Muscle of leg (tissue), 16 donors: ENCODE results near the gene FRS2. TPM values are rescaled to one million over a fixed set of nuclear protein-coding genes. Genes with fewer than 3 reads are reported as not detected.

ENCODE experiments used
- DNase-seq: peaks from one replicate; pipeline ENCODE4 v3.0.0; 2013
- H3K27ac ChIP-seq: one replicate; pipeline ENCODE4 v1.5.1; 2013; ENCODE audit warnings: mild to moderate bottlenecking, low read length, control low read depth
- H3K27me3 ChIP-seq: one replicate; pipeline ENCODE4 v1.6.1; 2013; ENCODE audit warnings: low read length; ENCODE audit not compliant: control insufficient read depth, insufficient read depth
- H3K36me3 ChIP-seq: one replicate; pipeline ENCODE4 v1.6.1; 2013; ENCODE audit warnings: low read length; ENCODE audit not compliant: control insufficient read depth, insufficient read depth
- H3K4me1 ChIP-seq: one replicate; pipeline ENCODE4 v1.6.1; 2013; ENCODE audit warnings: low read length; ENCODE audit not compliant: control insufficient read depth, insufficient read depth
- H3K4me3 ChIP-seq: one replicate; pipeline ENCODE4 v1.5.1; 2013; ENCODE audit warnings: low read length, control low read depth
- H3K9me3 ChIP-seq: replicated peaks from 2 replicates; pipeline ENCODE4 v1.6.1; 2013; ENCODE audit warnings: low read depth, low read length; ENCODE audit not compliant: control insufficient read depth
- WGBS: methylation state at CpG from one replicate; pipeline ENCODE4 v1.1.5; 2013; ENCODE audit warnings: missing lambda C conversion rate; ENCODE audit not compliant: insufficient coverage; 5-methylcytosine and 5-hydroxymethylcytosine counted together
- long read RNA-seq, 11 donors: transcript quantifications; one replicate each; lab custom pipeline, GENCODE V29; 2026
- polyA plus RNA-seq, 8 donors: library from polyadenylated mRNA; unstranded; fragments of 120-200 nt; gene quantifications; one replicate each; pipeline versions ENCODE4 v1.2.1 to v1.2.3, GENCODE V29; 2013; ENCODE audit warnings: inconsistent platforms in 1 of 8, low replicate concordance in 1 of 8; ENCODE audit not compliant: insufficient read length in 8 of 8, insufficient read depth in 1 of 8
- total RNA-seq: library from RNA; stranded (reverse); fragments of 120-200 nt; gene quantifications from one replicate; pipeline ENCODE4 v1.2.4, GENCODE V29; 2013

The FRS2 gene
- total RNA-seq (28.8 TPM), polyA plus RNA-seq (10 to 100 TPM; 12.9 to 24.3 (median 19.1) TPM)
- long read RNA-seq, donor 1, partial matches to known transcripts, result 0 of 1 reads
- long read RNA-seq, donor 1, other reads (novel, unspliced or antisense), result 0 of 1 reads
- long read RNA-seq, donor 2, result 0 reads
- long read RNA-seq, donor 3, partial matches to known transcripts, result 0 of 2 reads
- long read RNA-seq, donor 3, other reads (novel, unspliced or antisense), result 0 of 2 reads
- long read RNA-seq, donor 4, result 0 reads
- long read RNA-seq, donor 5, transcript FRS2-206 (9 exons, 1,952 nt), result major isoform, 7 of 9 reads
- long read RNA-seq, donor 5, partial matches to known transcripts, result 0 of 9 reads
- long read RNA-seq, donor 5, other reads (novel, unspliced or antisense), result 0 of 9 reads
- long read RNA-seq, donor 6, partial matches to known transcripts, result 9 of 11 reads
- long read RNA-seq, donor 6, other reads (novel, unspliced or antisense), result 0 of 11 reads
- long read RNA-seq, donor 7, partial matches to known transcripts, result 0 of 4 reads
- long read RNA-seq, donor 7, other reads (novel, unspliced or antisense), result 0 of 4 reads
- long read RNA-seq, donor 8, result 0 reads
- long read RNA-seq, donor 9, result 0 reads
- long read RNA-seq, donor 10, partial matches to known transcripts, result 0 of 2 reads
- long read RNA-seq, donor 10, other reads (novel, unspliced or antisense), result 0 of 2 reads
- long read RNA-seq, donor 11, partial matches to known transcripts, result 0 of 4 reads
- long read RNA-seq, donor 11, other reads (novel, unspliced or antisense), result 0 of 4 reads

GRCh38 chr12:69470189-69471075, at the start of gene FRS2:
Gene FRS2, plus strand, starts transcription at chr12:69470388. Its CDS starts 98,643 bp downstream, at chr12:69569031.
- H3K36me3 ChIP-seq, result no peaks in the 10 kb centered on the region
- no peaks in the 10 kb centered on the region for H3K9me3 ChIP-seq
- H3K27ac ChIP-seq, result peak within 1 kb of the TSS; percentile 96
- no peaks in the 10 kb centered on the region for H3K4me1 ChIP-seq
- WGBS, result under 1% methylated on average over 56 of the region's 68 CpGs
- peak; percentile 96 for DNase-seq
- H3K4me3 ChIP-seq, result peak within 1 kb of the TSS; percentile 97
- no peaks in the 10 kb centered on the region for H3K27me3 ChIP-seq

DNA sequence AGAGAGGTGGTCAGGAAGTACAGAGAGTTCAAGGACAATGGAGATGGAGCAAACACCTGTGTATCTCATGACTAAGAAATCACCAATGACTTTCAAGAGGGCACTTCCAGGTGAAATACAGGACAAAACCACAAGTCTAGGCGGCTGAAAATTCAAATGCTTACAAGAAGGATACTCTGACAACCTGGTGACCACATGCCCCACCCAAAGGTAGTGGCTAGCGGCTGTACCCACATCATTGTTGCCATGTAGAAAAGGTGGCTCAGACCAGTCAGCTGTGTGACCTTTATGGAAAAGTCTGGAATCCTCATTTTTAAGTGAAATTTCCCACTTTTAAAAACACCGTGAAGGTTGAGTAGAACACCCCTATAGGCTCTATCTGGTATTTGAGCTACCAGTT, 48.6 kb upstream of the FRS2 start:
- no peaks in the 10 kb centered on the region for H3K9me3 ChIP-seq
- no peak overlapping the region for H3K4me3 ChIP-seq
- 50% methylated on average over 1 of the region's 3 CpGs for WGBS
- H3K27ac ChIP-seq, result no peak overlapping the region
- no peak for DNase-seq
- no peaks in the 10 kb centered on the region for H3K4me1 ChIP-seq
- no peaks in the 10 kb centered on the region for H3K36me3 ChIP-seq
- no peaks in the 10 kb centered on the region for H3K27me3 ChIP-seq

- no peaks in the 10 kb centered on the region for H3K27me3 ChIP-seq
- no peaks in the 10 kb centered on the region for H3K36me3 ChIP-seq
- no peak overlapping the region for H3K27ac ChIP-seq
- DNase-seq, result no peak
- no peaks in the 10 kb centered on the region for H3K4me1 ChIP-seq
- H3K4me3 ChIP-seq, result no peak overlapping the region
- WGBS, result 100% methylated on average over 1 of the region's 5 CpGs
- no peaks in the 10 kb centered on the region for H3K9me3 ChIP-seq
Observed at GRCh38 chr12:69423037-69423905, 46.9 kb upstream of the FRS2 start.

DNA sequence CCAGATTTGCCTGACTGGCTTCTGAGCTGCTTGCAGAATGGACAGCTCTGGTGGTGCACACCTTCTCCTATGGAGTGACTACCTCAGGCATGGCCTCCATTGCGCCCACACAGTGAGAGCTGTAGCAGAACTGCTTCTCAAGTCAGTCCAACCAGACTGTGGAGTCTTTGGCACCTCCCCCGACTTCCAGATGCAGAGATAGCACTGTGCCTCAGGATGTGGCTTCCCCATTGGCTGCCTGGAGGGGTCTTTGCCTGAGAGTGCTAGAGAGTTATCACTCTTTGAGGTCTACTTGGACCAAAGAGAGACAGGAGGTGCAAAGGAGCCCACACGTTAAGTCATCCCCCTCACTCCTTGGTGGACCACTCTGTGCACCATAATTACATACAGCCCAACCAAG, 44.8 kb upstream of the FRS2 start:
- Histone ChIP-seq H3K4me1 (no peaks in the 10 kb centered on the region), H3K27ac (no peak overlapping the region), H3K9me3 (no peaks in the 10 kb centered on the region), H3K36me3 (no peaks in the 10 kb centered on the region), H3K4me3 (no peak overlapping the region), H3K27me3 (no peaks in the 10 kb centered on the region)
- DNase-seq, result no peak
- 83% methylated on average over 2 of the region's 3 CpGs for WGBS

DNA sequence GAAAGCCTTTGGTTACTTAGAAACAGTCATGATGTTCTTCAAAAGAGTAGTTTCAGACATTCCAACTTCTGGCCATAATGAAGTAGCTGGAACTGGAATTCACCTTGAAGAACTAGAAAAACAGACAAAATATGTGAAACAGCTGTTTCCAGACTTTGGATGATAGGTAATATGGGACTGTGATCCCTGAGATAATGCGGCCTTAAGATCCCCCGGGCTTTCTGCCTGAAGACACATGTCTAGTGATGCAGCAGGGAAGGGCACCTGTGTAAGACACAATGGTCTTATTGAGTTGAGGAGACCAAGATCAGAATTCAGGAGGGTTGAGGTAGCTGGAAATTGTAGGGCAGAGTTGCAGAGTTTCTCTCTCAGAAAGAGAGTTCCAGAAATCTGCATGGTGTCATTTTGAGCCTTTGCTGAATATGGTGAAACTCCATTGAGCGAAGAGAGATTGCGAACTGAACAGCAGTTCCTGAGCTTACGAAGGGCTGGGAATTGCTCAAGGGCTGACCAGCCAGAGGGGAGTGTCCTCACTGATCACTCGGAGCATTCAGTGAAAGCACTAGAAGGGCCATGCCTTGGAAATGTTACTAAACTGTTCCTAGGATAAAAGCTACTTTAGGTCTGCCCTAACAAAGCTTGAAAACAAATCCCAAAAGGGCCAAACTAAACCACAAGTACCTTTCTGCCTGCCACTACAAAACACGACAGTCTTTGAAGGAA, 41.7 kb upstream of the FRS2 start:
- Histone ChIP-seq H3K27ac (no peak overlapping the region), H3K4me1 (peaks cover 9% of the 10 kb centered on the region), H3K36me3 (no peaks in the 10 kb centered on the region), H3K27me3 (no peaks in the 10 kb centered on the region), H3K9me3 (no peaks in the 10 kb centered on the region), H3K4me3 (no peak overlapping the region)
- no peak for DNase-seq
- WGBS, result 88% methylated on average over 6 of the region's 7 CpGs

DNA sequence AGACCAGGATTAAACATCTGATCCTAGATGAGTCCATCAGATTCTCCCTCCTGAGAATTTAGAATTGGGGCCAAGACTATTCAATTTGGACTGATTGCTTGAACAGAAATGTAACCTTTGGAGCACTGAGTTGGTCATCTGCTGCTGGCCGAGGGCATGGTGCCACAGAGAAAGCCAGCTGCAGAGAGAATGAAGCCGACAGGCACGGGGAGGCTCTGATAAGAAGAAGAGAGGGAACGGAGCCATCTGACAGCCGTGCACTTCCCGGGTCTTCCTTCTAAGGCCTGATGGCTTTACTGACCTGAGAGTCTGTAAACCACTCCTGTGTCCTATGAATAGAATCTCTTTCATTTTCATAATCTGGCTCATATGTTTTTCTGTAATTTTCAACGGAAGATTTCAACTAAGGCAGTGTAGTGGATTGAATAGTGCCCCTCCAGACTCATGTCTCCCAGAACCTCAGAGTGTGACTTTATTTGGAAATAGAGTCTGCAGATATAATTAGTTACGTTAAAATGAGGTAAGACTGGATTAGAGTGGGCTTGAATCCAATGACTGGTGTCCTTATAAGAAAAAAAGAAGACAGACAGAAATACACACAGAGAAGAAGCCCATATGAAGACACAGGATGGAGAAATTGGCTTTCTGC, 39.1 kb upstream of the FRS2 start:
- Histone ChIP-seq H3K4me3 (no peak overlapping the region), H3K9me3 (no peaks in the 10 kb centered on the region), H3K27ac (peak overlapping the region; percentile 50), H3K36me3 (no peaks in the 10 kb centered on the region), H3K4me1 (peaks cover 9% of the 10 kb centered on the region), H3K27me3 (no peaks in the 10 kb centered on the region)
- DNase-seq, result peak; percentile 22
- 73% methylated on average over 3 of the region's 8 CpGs for WGBS

- Histone ChIP-seq H3K27ac (peak overlapping the region; percentile 50), H3K36me3 (no peaks in the 10 kb centered on the region), H3K4me3 (no peak overlapping the region), H3K9me3 (no peaks in the 10 kb centered on the region), H3K27me3 (no peaks in the 10 kb centered on the region), H3K4me1 (peaks cover 9% of the 10 kb centered on the region)
- WGBS, result 87% methylated on average over 2 of the region's 8 CpGs
- DNase-seq, result no peak
Observed at GRCh38 chr12:69431591-69432222, 38.5 kb upstream of the FRS2 start.

- peaks cover 9% of the 10 kb centered on the region for H3K4me1 ChIP-seq
- H3K9me3 ChIP-seq, result no peaks in the 10 kb centered on the region
- 80% methylated on average over 1 of the region's 3 CpGs for WGBS
- H3K27ac ChIP-seq, result no peak overlapping the region
- H3K27me3 ChIP-seq, result no peaks in the 10 kb centered on the region
- H3K4me3 ChIP-seq, result no peak overlapping the region
- H3K36me3 ChIP-seq, result no peaks in the 10 kb centered on the region
- no peak for DNase-seq
Observed at GRCh38 chr12:69433653-69434052, 36.5 kb upstream of the FRS2 start.
